HG03039 (cell line): Measurements from ENCODE around the gene RALBP1.

ENCODE experiments used
- ATAC-seq: cut with Tn5 transposase; IDR thresholded peaks from one replicate; pipeline ENCODE4 v1.9.1; 2021; ENCODE audit warnings: mild to moderate bottlenecking, moderate library complexity; ENCODE audit not compliant: unreplicated experiment

Gene RALBP1

DNA sequence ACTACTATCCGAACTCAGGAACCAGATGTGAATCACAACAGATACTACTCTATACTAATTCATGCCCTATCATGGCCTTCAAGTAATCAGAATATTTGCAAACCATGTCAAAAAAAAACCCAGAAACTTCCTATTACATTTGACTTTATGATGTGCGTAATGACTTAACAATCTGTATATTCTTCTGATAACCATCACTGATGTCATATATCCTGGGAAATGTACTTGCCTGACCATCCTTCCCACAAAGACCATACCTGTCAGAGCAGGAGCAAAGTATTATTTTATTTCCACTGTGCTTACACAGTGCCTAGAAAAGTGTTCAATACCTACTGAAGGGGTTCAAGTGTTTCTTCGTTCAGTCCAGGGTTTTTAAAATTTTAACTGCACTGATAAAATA, 111.5 kb downstream of the RALBP1 start:
- ATAC-seq, result no peak
